Smooth muscle cell (in vitro differentiated cells): ENCODE measurements around the gene FHDC1. TPM values are rescaled to one million over a fixed set of nuclear protein-coding genes. Genes with fewer than 3 reads are reported as not detected.
A peak's percentile ranks its signal among the peaks of the same experiment; 100 is the strongest.

ENCODE experiments used
- DNase-seq: peaks from one replicate; lab custom pipeline; 2025; ENCODE audit not compliant: unreplicated experiment; lab: John Stamatoyannopoulos, UW
- H2AFZ ChIP-seq: fragments of 200-600 bp; sonication (generic); 2 replicates; pipeline ENCODE4 v1.6.0; 2016; ENCODE audit warnings: antibody characterized with exemption, low read depth, mild to moderate bottlenecking
- H3F3A ChIP-seq: fragments of 200-600 bp; sonication (generic); 2 replicates; pipeline ENCODE4 v1.6.0; 2017; ENCODE audit warnings: antibody characterized with exemption, low read depth
- H3K27ac ChIP-seq: fragments of 200-600 bp; sonication (generic); 2 replicates; pipeline ENCODE4 v1.5.1; 2016; ENCODE audit warnings: low read depth, mild to moderate bottlenecking
- H3K27me3 ChIP-seq: fragments of 200-600 bp; sonication (generic); 2 replicates; pipeline ENCODE4 v1.6.1; 2016; ENCODE audit warnings: low read depth, mild to moderate bottlenecking
- H3K36me3 ChIP-seq: fragments of 200-600 bp; sonication (generic); 2 replicates; pipeline ENCODE4 v1.5.1; 2016; ENCODE audit warnings: low read depth
- H3K4me1 ChIP-seq: fragments of 200-600 bp; sonication (generic); 2 replicates; pipeline ENCODE4 v1.5.1; 2016; ENCODE audit warnings: low read depth
- H3K4me2 ChIP-seq: fragments of 200-600 bp; sonication (generic); 2 replicates; pipeline ENCODE4 v1.6.0; 2016; ENCODE audit warnings: mild to moderate bottlenecking
- H3K4me3 ChIP-seq: fragments of 200-600 bp; sonication (generic); 2 replicates; pipeline ENCODE4 v1.5.1; 2016; ENCODE audit warnings: mild to moderate bottlenecking
- H3K79me2 ChIP-seq: fragments of 200-600 bp; sonication (generic); 2 replicates; pipeline ENCODE4 v1.6.0; 2016; ENCODE audit warnings: low read depth, mild to moderate bottlenecking
- H3K9ac ChIP-seq: fragments of 200-600 bp; sonication (generic); 2 replicates; pipeline ENCODE4 v1.6.0; 2016; ENCODE audit warnings: low read depth
- H3K9me3 ChIP-seq: fragments of 200-600 bp; sonication (generic); replicated peaks from 2 replicates; pipeline ENCODE4 v1.5.1; 2016; ENCODE audit warnings: low read depth
- H4K20me1 ChIP-seq: fragments of 200-600 bp; sonication (generic); 2 replicates; pipeline ENCODE4 v1.6.0; 2016; ENCODE audit warnings: low read depth
- WGBS: methylation state at CpG from one replicate; pipeline ENCODE4 v1.1.7; 2016; ENCODE audit warnings: low lambda C conversion rate; 5-methylcytosine and 5-hydroxymethylcytosine counted together
- polyA plus RNA-seq: library from polyadenylated mRNA; unstranded; fragments of >200 nt; fragmentation: Nextera tagmentation; extraction: Ambion mirVana; gene quantifications from 2 replicates; pipeline ENCODE4 v1.2.1, GENCODE V29; 2016
- total RNA-seq: library from RNA; depleted of rRNA; stranded (reverse); fragments of >200 nt; gene quantifications from 2 replicates; pipeline ENCODE4 v1.2.3, GENCODE V29; 2014
- TF ChIP-seq, protein P1 (sequence below): fragments of 200-600 bp; sonication (generic); IDR thresholded peaks from 2 replicates; pipeline ENCODE4 v1.5.1; 2017; ENCODE audit warnings: borderline replicate concordance, mild to moderate bottlenecking, antibody characterized with exemption; ENCODE audit not compliant: insufficient read depth, poor library complexity, severe bottlenecking

The FHDC1 gene
- total and polyA plus RNA-seq, 2 experiments from 2014 or later: 0.49 to 3.0 TPM

- peak overlapping the region; percentile 88 for H3K27ac ChIP-seq
- TF ChIP-seq, protein P1, sequence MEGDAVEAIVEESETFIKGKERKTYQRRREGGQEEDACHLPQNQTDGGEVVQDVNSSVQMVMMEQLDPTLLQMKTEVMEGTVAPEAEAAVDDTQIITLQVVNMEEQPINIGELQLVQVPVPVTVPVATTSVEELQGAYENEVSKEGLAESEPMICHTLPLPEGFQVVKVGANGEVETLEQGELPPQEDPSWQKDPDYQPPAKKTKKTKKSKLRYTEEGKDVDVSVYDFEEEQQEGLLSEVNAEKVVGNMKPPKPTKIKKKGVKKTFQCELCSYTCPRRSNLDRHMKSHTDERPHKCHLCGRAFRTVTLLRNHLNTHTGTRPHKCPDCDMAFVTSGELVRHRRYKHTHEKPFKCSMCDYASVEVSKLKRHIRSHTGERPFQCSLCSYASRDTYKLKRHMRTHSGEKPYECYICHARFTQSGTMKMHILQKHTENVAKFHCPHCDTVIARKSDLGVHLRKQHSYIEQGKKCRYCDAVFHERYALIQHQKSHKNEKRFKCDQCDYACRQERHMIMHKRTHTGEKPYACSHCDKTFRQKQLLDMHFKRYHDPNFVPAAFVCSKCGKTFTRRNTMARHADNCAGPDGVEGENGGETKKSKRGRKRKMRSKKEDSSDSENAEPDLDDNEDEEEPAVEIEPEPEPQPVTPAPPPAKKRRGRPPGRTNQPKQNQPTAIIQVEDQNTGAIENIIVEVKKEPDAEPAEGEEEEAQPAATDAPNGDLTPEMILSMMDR: no peak
- H3F3A ChIP-seq: no peaks in the 10 kb centered on the region
- peaks cover 19% of the 10 kb centered on the region for H3K4me1 ChIP-seq
- DNase-seq: no peak
- H2AFZ ChIP-seq: no peak overlapping the region
- no peaks in the 10 kb centered on the region for H4K20me1 ChIP-seq
- no peaks in the 10 kb centered on the region for H3K27me3 ChIP-seq
- H3K4me2 ChIP-seq: no peak overlapping the region
- 91% methylated on average over 12 of the region's 12 CpGs for WGBS
- H3K4me3 ChIP-seq: no peak overlapping the region
- no peaks in the 10 kb centered on the region for H3K9me3 ChIP-seq
- H3K9ac ChIP-seq: no peak overlapping the region
- H3K79me2 ChIP-seq: no peaks in the 10 kb centered on the region
- no peaks in the 10 kb centered on the region for H3K36me3 ChIP-seq
Observed at GRCh38 chr4:152999346-153000075, 63.4 kb downstream of the FHDC1 start.

DNA sequence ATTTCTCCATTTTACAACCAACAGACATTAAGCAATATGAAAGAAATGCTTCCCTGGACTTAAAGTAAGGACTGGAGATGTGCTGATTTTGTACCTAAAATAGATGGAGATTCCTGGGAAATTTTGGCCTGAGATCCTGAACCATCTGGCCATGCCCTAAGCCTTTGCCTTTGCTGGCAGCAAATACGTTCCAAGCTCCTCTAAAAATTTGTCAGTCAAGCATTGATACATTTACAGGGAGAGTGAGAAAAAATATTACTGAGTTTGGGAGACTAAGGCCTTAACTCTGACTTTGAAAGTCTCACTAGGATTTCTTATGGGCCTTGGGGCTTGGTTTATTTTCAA, 63.9 kb downstream of the FHDC1 start:
- H3K27ac ChIP-seq: no peak overlapping the region

DNA sequence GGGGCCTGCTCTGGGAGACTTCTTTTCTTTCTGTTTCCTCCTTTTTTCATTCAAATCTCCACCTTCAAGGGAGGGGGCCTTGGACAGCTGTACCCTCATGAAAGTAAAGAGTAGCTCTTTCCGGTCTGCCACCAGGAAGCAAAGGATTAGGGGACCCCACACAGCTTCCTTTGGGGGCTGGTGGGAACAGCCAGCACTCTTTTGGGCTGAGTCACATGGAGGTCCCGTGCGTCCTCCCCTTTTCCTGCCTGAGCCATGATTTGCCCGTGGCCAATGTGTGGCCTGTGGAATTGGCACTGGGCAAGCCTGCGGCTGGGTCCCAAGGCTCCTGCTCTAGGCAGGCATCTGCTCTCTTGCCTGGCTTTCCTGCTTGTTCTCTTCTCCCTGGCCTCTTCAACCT, 65.5 kb downstream of the FHDC1 start:
- H3K27me3 ChIP-seq: no peaks in the 10 kb centered on the region
- WGBS: 55% methylated on average over 4 of the region's 5 CpGs

More for the DNA sequence above, 63.9 kb downstream of the FHDC1 start:
- Histone ChIP-seq H3K9me3 (no peaks in the 10 kb centered on the region), H3K4me3 (no peak overlapping the region), H3K9ac (no peak overlapping the region), H3K4me2 (no peak overlapping the region), H3K27me3 (no peaks in the 10 kb centered on the region), H3K79me2 (no peaks in the 10 kb centered on the region), H2AFZ (no peak overlapping the region), H4K20me1 (no peaks in the 10 kb centered on the region), H3K36me3 (no peaks in the 10 kb centered on the region), H3K4me1 (peaks cover 19% of the 10 kb centered on the region), H3F3A (no peaks in the 10 kb centered on the region)
- no peak for DNase-seq
- TF ChIP-seq, protein P1: no peak
- 91% methylated on average over 1 of the region's 1 CpG for WGBS

More for the DNA sequence above, 65.5 kb downstream of the FHDC1 start:
- no peak overlapping the region for H3K9ac ChIP-seq
- no peaks in the 10 kb centered on the region for H3K36me3 ChIP-seq
- H3K4me2 ChIP-seq: no peak overlapping the region
- no peak overlapping the region for H3K4me3 ChIP-seq
- no peaks in the 10 kb centered on the region for H3K9me3 ChIP-seq
- H3K79me2 ChIP-seq: no peaks in the 10 kb centered on the region
- no peaks in the 10 kb centered on the region for H4K20me1 ChIP-seq
- no peak overlapping the region for H2AFZ ChIP-seq
- no peak overlapping the region for H3K27ac ChIP-seq
- TF ChIP-seq, protein P1: no peak
- no peak for DNase-seq
- peaks cover 19% of the 10 kb centered on the region for H3K4me1 ChIP-seq
- no peaks in the 10 kb centered on the region for H3F3A ChIP-seq
